Thymus (tissue), 11 donors: Measurements from ENCODE around the gene MGMT. TPM values are rescaled to one million over a fixed set of nuclear protein-coding genes. Genes with fewer than 3 reads are reported as not detected.
A peak's percentile ranks its signal among the peaks of the same experiment; 100 is the strongest.

Source experiments
- DNase-seq, 9 donors: peaks; one replicate each; pipeline ENCODE4 v3.0.0-alpha.2; 2013; ENCODE audit warnings: low spot score in 9 of 9, low read depth in 6 of 9, missing footprints in 1 of 9
- H3K27ac ChIP-seq, 2 donors: one replicate each; pipeline ENCODE4 v1.5.1; 2013; ENCODE audit warnings: control low read depth in 1 of 2, low read depth in 1 of 2, low read length in 1 of 2, mild to moderate bottlenecking in 1 of 2, moderate library complexity in 1 of 2
- H3K27me3 ChIP-seq, 2 donors: one replicate each; pipeline ENCODE4 v1.5.1; 2013; ENCODE audit warnings: low read length in 1 of 2; ENCODE audit not compliant: control insufficient read depth in 2 of 2, insufficient read depth in 1 of 2
- H3K36me3 ChIP-seq, 2 donors: one replicate each; pipeline ENCODE4 v1.5.1; 2013; ENCODE audit warnings: low read length in 1 of 2, mild to moderate bottlenecking in 1 of 2, moderate library complexity in 1 of 2; ENCODE audit not compliant: control insufficient read depth in 2 of 2, insufficient read depth in 2 of 2
- H3K4me1 ChIP-seq, 2 donors: one replicate each; pipeline ENCODE4 v1.5.1; 2013; ENCODE audit warnings: low read length in 2 of 2; ENCODE audit not compliant: control insufficient read depth in 2 of 2, insufficient read depth in 2 of 2
- H3K4me3 ChIP-seq, 2 donors: one replicate each; pipeline ENCODE4 v1.5.1; 2013; ENCODE audit warnings: low read length in 2 of 2, control low read depth in 1 of 2, mild to moderate bottlenecking in 1 of 2
- H3K9me3 ChIP-seq, 2 donors: one replicate each; pipeline ENCODE4 v1.5.1; 2013; ENCODE audit warnings: low read length in 1 of 2, mild to moderate bottlenecking in 1 of 2; ENCODE audit not compliant: control insufficient read depth in 2 of 2, insufficient read depth in 1 of 2
- WGBS: extraction: QIAGEN DNeasy Blood & Tissue Kit; methylation state at CpG from one replicate; pipeline ENCODE4 v1.1.7; 2013; 5-methylcytosine and 5-hydroxymethylcytosine counted together
- polyA plus RNA-seq: library from polyadenylated mRNA; stranded (reverse); fragments of 200-250 nt; gene quantifications from one replicate; pipeline ENCODE4 v1.2.3, GENCODE V29; 2013
- total RNA-seq: library from RNA; stranded (reverse); fragments of 120-200 nt; gene quantifications from one replicate; pipeline ENCODE4 v1.2.4, GENCODE V29; 2013
- donor health status: healthy.

MGMT gene
- total and polyA plus RNA-seq, 2 donors = 20.9 to 42.4 TPM

DNA sequence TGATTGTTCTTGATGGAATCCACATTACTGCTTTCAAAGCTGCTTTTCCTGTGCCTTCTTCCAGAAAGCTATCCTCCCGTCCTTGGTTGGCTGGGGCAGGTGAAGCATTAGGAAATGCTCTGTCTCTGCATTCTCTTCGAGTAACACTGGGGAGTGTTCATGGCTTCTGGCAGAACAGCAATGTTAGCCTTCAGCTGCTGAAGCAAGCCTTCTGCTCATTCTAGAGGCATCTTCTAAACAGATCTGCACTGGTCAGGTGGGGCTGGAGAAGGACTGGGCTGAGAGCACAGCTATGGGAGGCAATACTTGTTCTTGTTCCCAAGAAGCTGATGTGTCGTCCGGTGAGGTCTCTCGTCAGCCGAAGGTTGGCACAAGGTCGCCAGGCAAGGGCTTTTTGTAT lies 80.6 kb downstream of the MGMT start:
- 95% methylated on average over 7 of the region's 7 CpGs for WGBS
- Histone ChIP-seq H3K4me3 (no peak overlapping the region), H3K27ac (peak overlapping the region in 1 of 2 donors; percentile 26), H3K4me1 (peaks cover 0 to 9% of the 10 kb centered on the region in 2 donors), H3K27me3 (no peaks in the 10 kb centered on the region), H3K36me3 (no peaks in the 10 kb centered on the region), H3K9me3 (no peaks in the 10 kb centered on the region)
- DNase-seq = no peak

GRCh38 chr10:129548600-129548999 lies 81.6 kb downstream of the MGMT start:
- Histone ChIP-seq H3K4me1 (peaks cover 0 to 9% of the 10 kb centered on the region in 2 donors), H3K4me3 (no peak overlapping the region), H3K9me3 (no peaks in the 10 kb centered on the region), H3K27me3 (no peaks in the 10 kb centered on the region), H3K27ac (no peak overlapping the region), H3K36me3 (no peaks in the 10 kb centered on the region)
- DNase-seq = no peak
- WGBS = 97% methylated on average over 10 of the region's 10 CpGs

- Histone ChIP-seq H3K36me3 (no peaks in the 10 kb centered on the region), H3K4me3 (no peak overlapping the region), H3K27me3 (no peaks in the 10 kb centered on the region), H3K4me1 (peaks cover 0 to 6% of the 10 kb centered on the region in 2 donors), H3K27ac (no peak overlapping the region), H3K9me3 (no peaks in the 10 kb centered on the region)
- WGBS = 96% methylated on average over 16 of the region's 16 CpGs
- no peak for DNase-seq
Measured at GRCh38 chr10:129550076-129550475, 83.0 kb downstream of the MGMT start.

DNA sequence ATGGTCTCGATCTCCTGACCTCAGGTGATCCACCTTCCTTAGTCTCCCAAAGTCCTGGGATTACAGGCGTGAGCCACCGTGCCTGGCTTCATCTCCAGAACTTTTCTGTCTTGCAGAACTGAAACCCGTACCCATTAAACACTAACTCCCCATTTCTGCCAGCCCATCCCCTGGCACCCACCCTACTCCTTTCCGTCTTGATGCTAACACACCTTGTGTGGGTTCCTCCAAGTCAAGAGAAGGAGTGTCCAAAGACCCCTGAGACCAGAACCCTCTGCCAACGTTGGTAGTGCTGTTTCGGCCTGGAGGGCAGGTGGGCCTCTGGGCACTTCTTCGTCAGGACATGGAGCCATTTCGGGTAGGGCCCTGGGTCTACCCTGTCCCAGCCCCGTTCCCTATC lies 83.6 kb downstream of the MGMT start:
- Histone ChIP-seq H3K9me3 (no peaks in the 10 kb centered on the region), H3K27ac (no peak overlapping the region), H3K4me1 (peaks cover 0 to 6% of the 10 kb centered on the region in 2 donors), H3K4me3 (no peak overlapping the region), H3K27me3 (no peaks in the 10 kb centered on the region), H3K36me3 (no peaks in the 10 kb centered on the region)
- 98% methylated on average over 10 of the region's 10 CpGs for WGBS
- no peak for DNase-seq

DNA sequence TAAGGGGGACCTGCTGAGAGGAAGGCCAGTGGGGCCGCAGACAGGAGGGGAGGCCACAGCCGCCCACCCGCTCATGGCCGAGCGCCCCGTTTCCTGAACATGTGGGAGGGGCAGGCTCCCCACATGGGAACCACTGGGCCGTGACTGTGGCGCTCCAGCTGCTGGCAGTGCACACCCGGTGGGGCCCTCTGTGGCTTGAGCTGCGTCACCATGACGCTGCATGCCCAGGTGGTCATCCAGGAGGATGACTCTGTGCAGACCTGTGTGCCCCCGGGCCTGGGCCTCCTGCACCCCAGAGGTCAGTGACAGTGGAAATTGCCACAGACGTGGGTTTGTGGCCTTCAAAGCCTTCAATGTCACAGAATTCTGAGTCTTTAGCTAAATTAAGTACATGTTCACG lies 85.1 kb downstream of the MGMT start:
- DNase-seq = no peak
- Histone ChIP-seq H3K4me3 (no peak overlapping the region), H3K4me1 (peaks cover 0 to 2% of the 10 kb centered on the region in 2 donors), H3K27me3 (no peaks in the 10 kb centered on the region), H3K36me3 (no peaks in the 10 kb centered on the region), H3K9me3 (no peaks in the 10 kb centered on the region), H3K27ac (no peak overlapping the region)
- 94% methylated on average over 14 of the region's 14 CpGs for whole genome bisulfite sequencing

- DNase-seq = no peak
- Histone ChIP-seq H3K9me3 (no peaks in the 10 kb centered on the region), H3K36me3 (no peaks in the 10 kb centered on the region), H3K4me1 (no peaks in the 10 kb centered on the region), H3K27me3 (no peaks in the 10 kb centered on the region), H3K4me3 (no peak overlapping the region), H3K27ac (no peak overlapping the region)
- 97% methylated on average over 11 of the region's 11 CpGs for WGBS
Measured at GRCh38 chr10:129553928-129554327, 86.9 kb downstream of the MGMT start.

DNA sequence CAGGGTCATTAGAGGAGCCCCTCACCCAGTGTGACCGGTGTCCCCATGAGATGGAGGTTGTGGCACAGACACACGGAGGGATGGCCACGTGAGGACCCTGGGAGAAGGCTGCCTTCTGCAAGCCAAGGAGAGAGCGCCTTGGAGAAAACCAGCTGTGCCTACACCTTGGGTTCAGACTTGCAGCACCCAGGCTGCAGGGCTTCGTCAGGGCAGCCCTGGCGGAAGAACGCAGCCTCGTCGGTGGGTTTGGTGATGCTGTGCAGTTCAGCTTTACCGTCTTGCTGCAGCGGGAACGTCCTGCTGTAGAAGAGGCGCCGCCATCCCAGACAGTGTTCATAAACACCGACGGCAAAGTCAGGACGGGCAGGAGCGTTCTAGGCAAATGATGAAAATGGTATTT lies 89.3 kb downstream of the MGMT start:
- H3K27ac ChIP-seq = no peak overlapping the region
- no peaks in the 10 kb centered on the region for H3K9me3 ChIP-seq
- no peaks in the 10 kb centered on the region for H3K27me3 ChIP-seq
- DNase-seq = no peak
- WGBS = 98% methylated on average over 18 of the region's 18 CpGs
- no peaks in the 10 kb centered on the region for H3K4me1 ChIP-seq
- no peaks in the 10 kb centered on the region for H3K36me3 ChIP-seq
- no peak overlapping the region for H3K4me3 ChIP-seq

DNA sequence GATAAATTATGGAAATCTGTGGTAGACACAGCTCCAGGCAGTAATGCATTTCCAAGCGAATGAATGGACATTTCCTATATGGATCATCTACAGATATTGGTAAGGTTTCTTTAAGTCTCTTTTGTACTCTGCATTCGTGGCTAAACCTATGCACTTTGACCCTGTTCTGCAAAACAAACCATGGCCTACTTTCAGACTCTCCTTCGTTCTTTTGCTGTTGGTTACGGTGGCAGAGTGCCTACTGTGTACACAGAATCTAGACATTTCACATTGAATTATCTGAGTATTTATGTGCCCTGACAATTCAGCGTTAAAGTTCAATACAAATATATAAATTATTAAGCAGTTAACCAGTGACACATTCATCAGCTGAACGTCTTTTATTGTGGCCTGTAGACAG lies 93.3 kb downstream of the MGMT start:
- Histone ChIP-seq H3K4me1 (no peaks in the 10 kb centered on the region), H3K27me3 (no peaks in the 10 kb centered on the region), H3K27ac (no peak overlapping the region), H3K9me3 (no peaks in the 10 kb centered on the region), H3K4me3 (no peak overlapping the region), H3K36me3 (no peaks in the 10 kb centered on the region)
- DNase-seq = no peak
- 94% methylated on average over 6 of the region's 6 CpGs for WGBS

GRCh38 chr10:129562487-129562886 lies 95.4 kb downstream of the MGMT start:
- H3K4me3 ChIP-seq = no peak overlapping the region
- 97% methylated on average over 8 of the region's 8 CpGs for WGBS
- DNase-seq = no peak
- no peaks in the 10 kb centered on the region for H3K36me3 ChIP-seq
- H3K4me1 ChIP-seq = no peaks in the 10 kb centered on the region
- no peak overlapping the region for H3K27ac ChIP-seq
- no peaks in the 10 kb centered on the region for H3K27me3 ChIP-seq
- no peaks in the 10 kb centered on the region for H3K9me3 ChIP-seq

DNA sequence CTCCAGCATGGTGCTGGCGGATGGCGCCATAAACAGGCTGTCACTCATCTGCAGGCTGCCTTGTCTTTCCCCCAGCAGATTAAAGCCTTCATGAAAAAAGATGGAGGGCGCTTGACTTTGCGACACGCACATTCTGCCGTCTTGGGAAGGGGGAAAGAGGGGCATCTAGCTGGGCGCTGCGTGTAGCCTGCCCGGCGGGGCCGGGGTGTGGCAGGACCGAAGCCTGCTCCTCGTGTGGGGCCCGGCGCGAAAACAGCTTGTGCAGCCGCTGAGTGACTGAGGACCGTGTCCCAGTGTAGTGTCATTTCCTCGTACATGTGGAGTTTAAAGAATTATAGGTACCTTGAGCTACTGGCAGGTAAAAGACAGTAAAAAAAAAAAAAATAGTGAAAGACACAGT lies 97.9 kb downstream of the MGMT start:
- H3K9me3 ChIP-seq = peaks cover 0 to 7% of the 10 kb centered on the region in 2 donors
- H3K36me3 ChIP-seq = no peaks in the 10 kb centered on the region
- no peak overlapping the region for H3K27ac ChIP-seq
- H3K4me3 ChIP-seq = no peak overlapping the region
- peaks cover 6 to 19% of the 10 kb centered on the region in 2 donors for H3K4me1 ChIP-seq
- 98% methylated on average over 19 of the region's 19 CpGs for WGBS
- no peaks in the 10 kb centered on the region for H3K27me3 ChIP-seq
- DNase-seq = no peak
